Omental fat pad (tissue), 4 donors: ENCODE results near the gene MB. TPM values are rescaled to one million over a fixed set of nuclear protein-coding genes. Genes with fewer than 3 reads are reported as not detected.

Experiments used
- ATAC-seq: fragments of 150-250 bp; one replicate; pipeline ENCODE4 v1.9.1; 2016; ENCODE audit warnings: mild to moderate bottlenecking, moderate library complexity; ENCODE audit not compliant: low FRiP score
- DNase-seq: peaks from one replicate; pipeline ENCODE4 v3.0.0-alpha.2; 2019; ENCODE audit warnings: low spot score
- CTCF ChIP-seq, 3 donors: fragments of 450-650 bp; IDR thresholded peaks; one replicate each; pipeline ENCODE4 v1.5.1; 2016 to 2017; ENCODE audit warnings: antibody characterized with exemption in 3 of 3, mild to moderate bottlenecking in 3 of 3, moderate library complexity in 2 of 3
- total RNA-seq, 4 donors: library from RNA; depleted of rRNA; stranded (reverse); fragments of >200 nt; gene quantifications; one replicate each; pipeline ENCODE4 v1.1.0, GENCODE V29; 2016

The MB gene
- total RNA-seq, 4 donors from 2014 or later: 0.44 TPM; not detected in 3

GRCh38 chr22:35630891-35631290, 13.8 kb upstream of the MB start:
- ATAC-seq: no peak
- TF ChIP-seq CTCF (IDR thresholded peaks at IDR 0.05): no peak
- no peak for DNase-seq

GRCh38 chr22:35630387-35630793, 13.3 kb upstream of the MB start:
- ATAC-seq: no peak
- DNase-seq: no peak
- TF ChIP-seq CTCF (IDR thresholded peaks at IDR 0.05): no peak

- no peak for TF ChIP-seq CTCF (IDR thresholded peaks at IDR 0.05)
- DNase-seq (peak; percentile 68), ATAC-seq (peak; percentile 77)
Observed at GRCh38 chr22:35629406-35630216, 12.5 kb upstream of the MB start.

GRCh38 chr22:35628732-35629131, 11.6 kb upstream of the MB start:
- no peak for DNase-seq
- ATAC-seq: no peak
- no peak for TF ChIP-seq CTCF (IDR thresholded peaks at IDR 0.05)

GRCh38 chr22:35627267-35628041, 10.3 kb upstream of the MB start:
- ATAC-seq (peak; percentile 76), DNase-seq (peak; percentile 56)
- no peak for TF ChIP-seq CTCF (IDR thresholded peaks at IDR 0.05)

- no peak for DNase-seq
- no peak for TF ChIP-seq CTCF (IDR thresholded peaks at IDR 0.05)
- no peak for ATAC-seq
Observed at GRCh38 chr22:35625763-35626432, 8.8 kb upstream of the MB start.
